IPS-18c (cell line): ENCODE measurements around the gene HIC1.
A peak's percentile ranks its signal among the peaks of the same experiment; 100 is the strongest.

Experiments
- H3K4me3 ChIP-seq: 2 replicates; pipeline ENCODE4 v1.7.0; 2013; ENCODE audit warnings: low read depth, mild to moderate bottlenecking, low read length, moderate library complexity; ENCODE audit not compliant: insufficient read depth
- H3K9me3 ChIP-seq: one replicate; pipeline ENCODE4 v1.6.1; 2013; ENCODE audit warnings: mild to moderate bottlenecking, low read length, moderate library complexity; ENCODE audit not compliant: control insufficient read depth, insufficient read depth

HIC1 gene

DNA sequence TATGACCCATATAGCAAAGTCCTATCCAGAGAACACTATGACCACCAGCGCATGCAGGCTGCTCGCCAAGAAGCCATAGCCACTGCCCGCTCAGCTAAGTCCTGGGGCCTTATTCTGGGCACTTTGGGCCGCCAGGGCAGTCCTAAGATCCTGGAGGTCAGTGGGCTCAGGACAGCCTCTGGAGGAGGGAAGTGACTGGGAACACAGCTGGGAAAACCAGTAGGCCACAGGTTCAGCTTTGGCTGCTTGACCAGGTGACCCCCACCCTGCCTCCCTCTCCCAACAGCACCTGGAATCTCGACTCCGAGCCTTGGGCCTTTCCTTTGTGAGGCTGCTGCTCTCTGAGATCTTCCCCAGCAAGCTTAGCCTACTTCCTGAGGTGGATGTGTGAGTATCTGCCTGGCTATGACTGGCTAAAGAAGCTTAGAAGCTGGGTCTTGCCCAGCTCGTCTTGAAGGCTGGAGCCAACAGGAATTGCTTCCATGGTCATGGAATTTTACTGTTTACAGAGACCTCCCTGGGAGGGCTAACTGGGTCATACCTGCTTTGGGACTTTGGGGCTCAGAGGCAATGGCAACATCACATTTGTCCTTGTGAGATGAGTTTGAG is 14.6 kb upstream of the HIC1 start:
- H3K9me3 ChIP-seq = no peaks in the 10 kb centered on the region

DNA sequence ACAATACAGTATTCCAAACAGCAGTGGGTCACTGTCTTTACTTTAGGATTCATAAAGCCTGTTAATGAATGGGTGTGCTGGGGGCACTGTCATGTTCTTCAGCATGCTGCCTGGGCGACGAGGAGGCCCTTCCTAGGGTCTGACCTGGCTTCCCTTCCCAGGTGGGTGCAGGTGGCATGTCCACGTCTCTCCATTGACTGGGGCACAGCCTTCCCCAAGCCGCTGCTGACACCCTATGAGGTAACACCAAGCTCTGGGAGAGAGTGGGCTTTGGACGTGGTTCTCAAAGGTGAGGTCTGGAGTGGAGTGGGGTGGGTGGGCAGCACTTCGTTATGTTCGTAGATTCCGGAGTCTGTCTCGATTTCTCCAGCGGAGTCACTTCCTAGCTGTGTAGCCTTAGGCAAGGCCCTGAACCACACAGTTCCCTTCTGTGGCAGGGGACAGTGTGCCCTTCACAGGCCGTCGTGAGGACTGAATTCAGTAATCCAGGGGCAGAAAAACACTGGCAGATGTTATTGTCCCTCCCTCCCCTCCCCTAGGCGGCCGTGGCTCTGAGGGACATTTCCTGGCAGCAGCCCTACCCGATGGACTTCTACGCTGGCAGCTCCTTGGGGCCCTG is 13.9 kb upstream of the HIC1 start:
- Histone ChIP-seq H3K9me3 (no peaks in the 10 kb centered on the region), H3K4me3 (peak overlapping the region; percentile 78)

More for the DNA sequence above, 14.6 kb upstream of the HIC1 start:
- H3K4me3 ChIP-seq = no peak overlapping the region

DNA sequence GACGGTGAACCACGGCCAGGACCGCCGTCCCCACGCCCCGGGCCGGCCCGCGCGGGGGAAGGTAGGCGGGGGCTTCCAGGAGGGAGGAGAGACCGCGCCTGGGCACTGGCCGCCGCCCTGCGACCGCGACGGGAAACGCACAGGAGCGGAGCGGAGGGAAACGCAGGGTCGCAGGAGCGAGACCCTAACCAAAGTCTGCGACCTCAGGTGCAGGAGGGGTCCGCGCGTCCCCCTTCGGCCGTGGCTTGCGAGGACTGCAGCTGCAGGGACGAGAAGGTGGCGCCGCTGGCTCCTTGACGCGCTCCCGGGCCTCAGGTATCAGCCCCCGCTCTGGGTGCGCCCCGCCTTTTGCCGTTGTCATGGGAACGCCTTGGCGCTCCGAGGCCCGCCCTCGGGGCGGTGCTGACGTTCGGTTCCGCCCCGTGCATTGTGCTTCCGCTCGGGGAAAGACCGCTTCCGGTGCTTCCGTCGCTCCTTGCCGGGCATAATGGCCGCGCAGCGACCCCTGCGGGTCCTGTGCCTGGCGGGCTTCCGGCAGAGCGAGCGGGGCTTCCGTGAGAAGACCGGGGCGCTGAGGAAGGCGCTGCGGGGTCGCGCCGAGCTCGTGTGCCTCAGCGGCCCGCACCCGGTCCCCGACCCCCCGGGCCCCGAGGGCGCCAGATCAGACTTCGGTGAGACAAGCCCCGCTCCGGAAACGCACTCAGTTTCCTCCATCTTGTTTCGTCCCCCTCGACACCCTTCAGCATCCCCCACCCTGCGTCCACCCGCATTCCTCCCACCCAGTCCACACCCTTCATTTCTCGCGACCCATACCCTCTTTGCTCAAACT is 13.1 kb upstream of the HIC1 start, which contains the start of gene OVCA2:
Gene OVCA2 (plus strand): TSS at position 462 of the 829 bp plus-strand sequence. CDS start 26 bp downstream, at position 488.
- H3K9me3 ChIP-seq = no peaks in the 10 kb centered on the region

DNA sequence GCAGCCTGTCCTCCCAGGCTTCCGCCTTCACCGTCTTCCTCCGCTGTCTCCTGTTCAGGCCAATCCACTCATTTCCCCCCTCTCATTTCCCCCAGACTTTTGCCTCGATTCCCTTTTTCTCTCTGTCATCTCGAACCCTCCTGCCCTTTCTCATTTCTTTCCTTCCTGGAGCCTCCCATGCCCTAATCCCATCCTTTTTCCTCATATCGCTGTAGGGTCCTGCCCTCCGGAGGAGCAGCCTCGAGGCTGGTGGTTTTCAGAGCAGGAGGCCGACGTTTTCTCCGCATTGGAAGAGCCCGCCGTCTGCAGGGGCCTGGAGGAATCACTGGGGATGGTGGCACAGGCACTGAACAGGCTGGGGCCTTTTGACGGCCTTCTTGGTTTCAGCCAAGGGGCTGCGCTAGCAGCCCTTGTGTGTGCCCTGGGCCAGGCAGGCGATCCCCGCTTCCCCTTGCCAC is 12.5 kb upstream of the HIC1 start:
- H3K4me3 ChIP-seq = peak overlapping the region; percentile 78
- H3K9me3 ChIP-seq = no peaks in the 10 kb centered on the region

More for the DNA sequence above, 13.1 kb upstream of the HIC1 start, which contains the start of gene OVCA2:
- H3K4me3 ChIP-seq = peak within 1 kb of the TSS; percentile 78

DNA sequence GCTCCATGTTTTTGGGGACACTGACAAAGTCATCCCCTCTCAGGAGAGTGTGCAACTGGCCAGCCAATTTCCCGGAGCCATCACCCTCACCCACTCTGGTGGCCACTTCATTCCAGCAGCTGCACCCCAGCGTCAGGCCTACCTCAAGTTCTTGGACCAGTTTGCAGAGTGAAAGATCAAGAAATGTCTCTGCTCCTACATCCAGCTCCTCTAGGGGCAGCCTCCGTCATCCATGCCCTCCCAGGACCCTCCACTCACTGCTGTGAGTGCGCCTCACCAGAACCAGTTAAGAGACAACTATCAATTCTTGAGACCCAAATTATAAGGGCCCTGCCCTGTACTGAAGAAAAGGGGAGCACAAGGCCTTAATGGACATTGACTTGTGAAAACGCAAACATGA is 12.0 kb upstream of the HIC1 start:
- Histone ChIP-seq H3K4me3 (peak overlapping the region; percentile 78), H3K9me3 (no peaks in the 10 kb centered on the region)

DNA sequence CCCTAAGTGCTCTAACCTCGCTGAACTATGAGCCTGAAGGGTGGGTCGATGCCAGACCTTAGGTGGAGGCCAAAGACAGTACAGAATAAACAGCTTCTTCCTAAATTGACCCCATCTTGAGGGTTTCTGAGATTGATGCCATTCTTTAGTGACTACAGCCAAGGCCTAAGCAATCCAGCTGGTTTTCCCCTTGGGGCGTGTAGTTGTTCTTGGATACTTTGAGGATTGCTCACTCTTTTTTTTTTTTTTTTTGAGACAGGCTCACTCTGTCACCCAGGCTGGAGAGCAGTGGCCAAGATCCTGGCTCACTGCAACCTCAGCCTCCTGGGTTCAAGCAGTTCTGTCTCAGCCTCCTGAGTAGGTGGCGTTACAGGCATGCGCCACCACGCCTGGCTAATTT is 11.1 kb upstream of the HIC1 start:
- H3K9me3 ChIP-seq = no peaks in the 10 kb centered on the region
- no peak overlapping the region for H3K4me3 ChIP-seq

DNA sequence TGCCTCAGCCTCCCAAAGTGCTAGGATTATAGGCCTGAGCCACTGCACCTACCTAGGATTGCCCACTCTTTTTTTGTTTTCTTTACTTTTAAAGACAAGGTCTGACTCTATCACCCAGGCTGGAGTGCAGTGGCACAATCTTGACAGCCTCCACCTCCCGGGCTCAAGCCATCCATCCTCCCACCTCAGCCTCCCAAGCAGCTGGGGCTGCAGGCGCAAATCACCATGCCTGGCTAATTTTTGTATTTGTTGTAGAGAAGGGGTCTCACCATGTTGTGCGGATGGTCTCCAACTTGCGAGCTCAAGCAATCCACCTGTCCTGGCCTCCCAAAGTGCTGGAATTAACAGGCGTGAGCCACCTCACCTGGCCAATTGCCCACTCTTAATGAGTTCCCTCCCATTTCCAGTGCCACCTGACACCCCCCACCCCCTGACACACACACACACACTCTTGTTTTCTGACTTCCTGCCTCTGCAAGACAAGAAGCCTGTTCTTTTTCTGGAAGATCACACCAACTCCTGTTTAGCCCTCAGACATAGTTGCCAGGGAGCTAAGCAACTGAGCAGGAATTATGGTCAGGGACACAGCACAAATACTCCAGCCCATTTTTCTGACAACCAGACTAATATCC is 10.5 kb upstream of the HIC1 start:
- Histone ChIP-seq H3K9me3 (no peaks in the 10 kb centered on the region), H3K4me3 (no peak overlapping the region)

DNA sequence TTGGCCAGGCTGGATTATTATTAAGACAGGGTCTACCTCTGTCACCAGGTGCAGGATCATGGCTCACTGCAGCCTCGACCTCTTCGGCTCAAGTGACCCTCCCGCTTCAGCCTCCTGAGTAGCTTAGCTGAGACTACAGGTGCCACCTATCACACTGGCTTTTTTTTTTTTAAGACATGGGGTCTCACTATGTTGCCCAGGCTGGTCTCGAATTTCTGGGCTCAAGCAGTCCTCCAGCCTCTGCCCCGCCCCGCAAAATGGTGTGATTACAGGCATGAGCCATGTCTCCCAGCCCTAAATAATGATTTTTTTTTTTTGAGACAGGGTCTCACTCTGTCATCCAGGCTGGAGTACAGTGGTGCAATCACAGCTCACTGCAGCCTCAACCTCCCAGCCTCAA is 7.3 kb upstream of the HIC1 start:
- no peaks in the 10 kb centered on the region for H3K9me3 ChIP-seq

DNA sequence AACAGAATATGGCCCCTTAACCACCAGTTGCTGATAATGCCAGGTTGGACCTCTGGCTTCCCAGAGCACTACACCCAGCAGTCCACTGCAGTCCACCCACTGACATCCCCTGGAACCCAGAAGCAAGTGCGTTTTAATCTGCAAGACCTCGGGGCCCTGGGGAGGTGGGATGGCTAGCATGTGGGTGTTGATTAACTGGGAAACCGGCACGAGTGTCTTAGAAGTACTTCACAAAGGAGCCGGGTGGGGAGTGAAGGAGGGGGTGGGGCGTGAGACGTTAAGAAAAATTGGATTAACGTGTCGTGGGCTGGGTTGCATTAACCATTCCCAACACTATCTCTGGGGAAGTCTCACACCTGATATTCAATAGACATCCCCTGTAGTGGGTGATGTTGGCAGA is 6.1 kb upstream of the HIC1 start:
- Histone ChIP-seq H3K9me3 (no peaks in the 10 kb centered on the region), H3K4me3 (no peak overlapping the region)

More for the DNA sequence above, 7.3 kb upstream of the HIC1 start:
- no peak overlapping the region for H3K4me3 ChIP-seq

DNA sequence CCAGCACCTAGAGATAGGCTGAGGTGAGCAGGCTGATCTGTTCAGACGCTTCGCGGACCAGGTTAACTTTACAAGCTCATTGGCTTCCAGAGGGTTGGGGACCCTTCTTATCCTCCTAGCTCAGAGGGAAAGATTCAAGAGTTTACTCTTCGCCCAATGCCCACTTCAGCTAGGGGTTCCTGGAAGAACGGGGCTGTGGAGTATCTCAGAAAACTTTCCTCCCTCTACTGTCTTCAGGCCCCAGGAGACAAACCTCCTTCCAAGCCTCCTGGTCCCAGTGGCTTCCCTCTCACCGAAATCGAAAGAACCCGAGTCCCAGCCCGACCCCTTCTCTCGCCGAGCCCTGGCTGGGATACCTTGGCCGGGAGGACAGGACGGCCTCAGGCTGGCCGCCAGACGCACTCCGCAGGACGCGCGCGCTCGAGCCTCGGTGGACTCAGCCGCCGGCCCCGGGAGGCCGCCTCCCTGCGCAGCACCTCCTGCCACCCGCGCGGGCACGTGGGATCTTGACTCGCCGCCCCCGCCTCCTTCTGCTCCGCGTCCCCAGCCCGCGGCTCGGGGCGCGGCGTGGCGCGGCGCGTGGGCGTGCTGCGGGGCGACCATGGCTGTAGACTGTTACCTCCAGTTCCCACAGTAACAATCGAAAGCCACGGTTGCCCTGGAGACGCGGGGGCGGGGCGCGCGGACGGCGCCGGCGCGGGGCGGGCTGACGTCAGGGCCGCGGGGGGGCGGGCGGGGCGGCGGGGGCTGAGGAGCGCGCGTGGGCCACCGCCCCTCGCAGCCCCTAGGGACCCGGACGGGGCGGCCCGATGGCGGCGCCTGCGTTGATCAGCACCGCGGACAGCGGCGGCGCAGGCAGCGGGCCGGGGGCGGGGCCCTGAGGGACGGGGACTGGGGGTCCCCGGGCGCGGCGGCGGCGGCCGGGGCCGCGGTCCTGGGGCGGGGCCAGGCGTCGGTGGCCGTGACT is 5.3 kb upstream of the HIC1 start:
- Histone ChIP-seq H3K4me3 (peak overlapping the region; percentile 49), H3K9me3 (no peaks in the 10 kb centered on the region)

DNA sequence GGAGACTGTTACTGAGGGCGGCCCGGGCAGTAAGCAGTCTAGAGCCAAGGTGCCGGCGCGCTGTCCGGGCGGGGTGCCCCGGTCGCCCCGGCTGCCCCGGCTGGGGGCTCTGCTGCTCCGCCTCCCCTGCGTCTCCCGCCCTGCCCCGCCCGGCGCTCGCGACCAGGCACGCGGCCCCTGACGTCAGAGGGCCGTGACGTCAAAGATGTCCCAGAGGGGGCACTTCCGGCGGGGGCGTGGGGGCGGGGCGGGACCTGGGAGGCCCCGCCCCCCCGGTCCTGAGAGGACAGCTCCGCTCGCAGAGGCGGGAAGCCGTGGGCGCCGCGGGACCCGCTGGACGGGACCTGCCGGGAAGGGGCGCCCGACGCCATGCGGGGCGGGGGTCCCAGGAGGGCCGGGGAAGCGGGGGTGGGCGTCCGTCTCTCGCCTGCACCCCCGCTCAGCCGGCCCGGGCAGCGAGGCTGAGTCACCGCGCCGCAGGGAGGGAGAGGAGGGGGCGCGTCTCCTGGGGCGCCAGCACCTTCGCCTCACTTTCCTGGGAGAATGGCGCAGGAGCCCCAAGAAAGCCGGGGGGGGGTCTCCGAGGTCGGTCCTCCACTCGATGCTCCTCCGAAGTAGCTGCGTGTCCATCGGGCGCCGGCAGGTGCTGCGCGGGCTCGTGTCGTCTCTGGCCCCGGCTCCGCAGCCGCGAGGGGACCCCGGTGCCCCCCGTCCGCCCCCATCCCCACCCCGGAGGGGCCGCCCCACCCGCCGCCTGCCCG is 4.4 kb upstream of the HIC1 start:
- H3K4me3 ChIP-seq = peak overlapping the region; percentile 41; the same call in 1 of the 2 replicates
- no peaks in the 10 kb centered on the region for H3K9me3 ChIP-seq

DNA sequence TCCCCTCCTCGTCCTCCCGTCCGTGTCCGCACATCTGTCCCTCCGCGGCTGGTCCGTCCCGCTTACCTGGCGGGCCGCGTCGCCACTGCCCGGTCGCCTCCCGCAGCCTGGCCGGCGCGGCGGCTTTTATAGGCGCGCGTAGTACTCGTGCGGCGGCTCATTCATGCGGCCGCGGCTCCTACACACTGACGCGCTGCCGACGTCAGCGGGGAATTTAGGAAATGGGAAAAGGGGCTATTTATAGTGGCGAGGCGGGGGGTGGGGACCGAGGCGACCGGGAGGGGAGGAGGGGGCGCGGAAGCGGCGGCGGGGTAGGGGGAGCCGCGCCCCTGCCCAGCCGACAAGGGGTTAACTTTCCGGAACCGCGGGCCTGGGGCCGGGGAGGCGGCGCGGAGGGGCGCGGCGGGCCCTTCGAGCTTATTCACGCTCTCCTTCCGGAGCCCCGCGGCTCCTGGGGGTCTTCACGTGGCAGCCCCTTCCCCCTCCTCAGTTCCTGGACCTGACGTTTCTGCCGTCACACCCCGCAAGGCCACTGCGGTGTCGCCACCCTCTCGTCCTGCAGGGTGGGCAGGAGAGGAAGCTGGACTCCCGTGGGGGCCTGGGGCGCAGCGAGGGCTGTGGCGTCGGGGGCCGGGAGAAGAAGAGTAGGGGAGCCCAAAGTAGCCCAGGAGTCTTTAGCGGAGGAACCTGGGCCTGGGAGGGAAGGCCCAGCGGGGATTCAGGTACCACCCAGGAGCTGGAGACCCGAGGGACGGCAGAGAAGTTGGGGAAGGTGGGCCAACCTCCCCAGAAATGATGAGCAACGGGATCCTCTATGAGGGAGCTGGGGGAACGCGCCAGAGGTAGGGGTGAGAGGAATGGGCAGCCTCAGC is 3.6 kb upstream of the HIC1 start:
- Histone ChIP-seq H3K9me3 (no peaks in the 10 kb centered on the region), H3K4me3 (peak overlapping the region; percentile 34; the same call in 1 of the 2 replicates)

DNA sequence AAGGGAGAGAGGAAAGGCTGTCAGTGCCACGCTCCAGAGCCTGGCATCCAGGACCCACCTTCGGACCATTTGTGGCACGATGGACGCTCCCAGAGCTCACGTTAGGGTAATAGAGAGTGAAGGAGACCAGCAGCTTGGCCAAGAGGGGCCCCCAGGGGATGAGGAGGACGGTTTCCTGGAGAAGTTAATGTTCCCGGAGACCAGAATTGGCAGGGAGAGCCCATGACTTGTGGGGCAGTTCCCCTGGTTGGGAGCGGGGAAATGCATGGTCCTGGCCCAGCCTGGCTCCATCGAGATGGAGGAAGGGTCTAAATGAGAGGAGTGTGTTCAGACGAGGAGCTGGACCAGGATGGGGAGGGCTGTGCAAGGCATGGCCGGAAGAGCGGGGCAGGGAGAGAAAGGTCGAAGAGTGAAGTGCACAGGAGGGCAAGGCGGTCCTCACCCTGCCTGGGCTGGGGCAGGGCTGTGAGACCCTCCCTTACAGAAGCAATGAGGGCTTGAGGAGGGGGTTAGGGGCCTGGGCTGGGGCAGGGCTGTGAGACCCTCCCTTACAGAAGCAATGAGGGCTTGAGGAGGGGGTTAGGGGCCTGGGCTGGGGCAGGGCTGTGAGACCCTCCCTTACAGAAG is 2.9 kb upstream of the HIC1 start:
- Histone ChIP-seq H3K9me3 (no peaks in the 10 kb centered on the region), H3K4me3 (no peak overlapping the region)

DNA sequence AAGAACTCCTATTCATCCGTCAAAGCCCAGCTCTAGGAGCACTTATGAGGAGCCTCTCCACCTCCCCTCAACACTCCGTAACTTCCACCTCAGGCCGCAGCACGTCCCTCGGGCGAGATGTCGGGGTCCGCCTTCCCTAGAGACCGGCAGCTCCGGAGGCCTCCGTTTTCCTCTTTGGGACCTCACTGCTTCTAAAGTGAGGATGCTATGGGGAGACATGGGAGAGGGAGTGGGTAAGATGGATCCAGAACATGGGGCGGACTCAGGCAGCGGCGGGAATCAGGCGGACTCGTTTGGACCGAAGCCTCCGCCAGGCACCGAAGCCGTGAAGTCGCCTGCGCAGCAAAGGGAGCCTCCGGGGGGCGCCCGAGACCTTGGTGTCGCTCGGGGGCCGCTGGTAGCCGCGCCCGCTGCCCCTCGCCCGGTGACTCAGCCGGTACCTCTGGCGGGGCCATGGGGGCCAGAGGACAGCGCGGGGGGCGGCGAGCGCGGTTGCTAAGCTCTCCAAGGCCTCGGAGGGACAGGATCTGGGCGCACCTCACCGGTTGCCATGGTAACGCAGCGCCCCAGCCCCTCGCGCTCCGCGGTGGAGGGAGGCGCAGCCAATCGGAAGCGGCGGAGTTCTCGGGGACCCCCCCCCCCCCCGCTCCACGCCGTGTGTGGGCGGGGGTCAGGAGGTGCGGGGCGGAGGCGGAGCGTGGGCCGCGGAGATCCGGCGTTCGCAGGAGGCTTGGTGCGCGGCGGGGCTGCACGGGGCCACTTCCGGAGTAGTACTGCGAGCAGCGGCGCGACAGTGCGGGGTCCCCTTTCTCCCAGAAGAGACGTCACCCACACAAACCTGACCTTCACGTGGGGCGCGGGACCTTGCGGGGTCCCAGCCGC is 1.3 kb upstream of the HIC1 start:
- H3K4me3 ChIP-seq = peak overlapping the region; percentile 50
- H3K9me3 ChIP-seq = no peaks in the 10 kb centered on the region
